GM12801 (cell line): ENCODE measurements around the gene KCNMA1.

ENCODE experiments used
- TF ChIP-seq, protein P1 (sequence below): IDR thresholded peaks from one replicate; pipeline ENCODE4 v1.5.1; 2011; ENCODE audit warnings: control low read depth; ENCODE audit not compliant: insufficient read length; ENCODE audit errors: extremely low read depth

Gene KCNMA1

DNA sequence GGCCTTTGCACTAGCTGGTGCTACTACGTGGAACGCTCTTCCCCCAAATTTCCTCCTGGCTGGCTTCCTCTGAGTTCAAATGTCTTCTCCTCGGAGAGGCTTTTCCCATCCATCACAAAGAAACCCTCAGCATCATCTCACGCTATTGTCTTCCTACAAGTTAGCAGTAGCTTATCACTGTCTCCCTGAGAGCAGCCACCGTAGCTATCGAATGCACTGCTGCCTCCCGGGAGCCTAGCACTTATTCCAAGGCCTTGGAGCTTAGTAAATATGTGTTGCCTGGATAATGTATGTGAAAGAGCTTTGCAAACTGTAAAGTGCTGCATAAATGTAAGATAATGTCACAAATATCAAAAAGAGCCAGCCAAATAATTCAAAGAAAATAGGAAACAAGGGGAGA lies 124.4 kb downstream of the KCNMA1 start:
- TF ChIP-seq, protein P1, sequence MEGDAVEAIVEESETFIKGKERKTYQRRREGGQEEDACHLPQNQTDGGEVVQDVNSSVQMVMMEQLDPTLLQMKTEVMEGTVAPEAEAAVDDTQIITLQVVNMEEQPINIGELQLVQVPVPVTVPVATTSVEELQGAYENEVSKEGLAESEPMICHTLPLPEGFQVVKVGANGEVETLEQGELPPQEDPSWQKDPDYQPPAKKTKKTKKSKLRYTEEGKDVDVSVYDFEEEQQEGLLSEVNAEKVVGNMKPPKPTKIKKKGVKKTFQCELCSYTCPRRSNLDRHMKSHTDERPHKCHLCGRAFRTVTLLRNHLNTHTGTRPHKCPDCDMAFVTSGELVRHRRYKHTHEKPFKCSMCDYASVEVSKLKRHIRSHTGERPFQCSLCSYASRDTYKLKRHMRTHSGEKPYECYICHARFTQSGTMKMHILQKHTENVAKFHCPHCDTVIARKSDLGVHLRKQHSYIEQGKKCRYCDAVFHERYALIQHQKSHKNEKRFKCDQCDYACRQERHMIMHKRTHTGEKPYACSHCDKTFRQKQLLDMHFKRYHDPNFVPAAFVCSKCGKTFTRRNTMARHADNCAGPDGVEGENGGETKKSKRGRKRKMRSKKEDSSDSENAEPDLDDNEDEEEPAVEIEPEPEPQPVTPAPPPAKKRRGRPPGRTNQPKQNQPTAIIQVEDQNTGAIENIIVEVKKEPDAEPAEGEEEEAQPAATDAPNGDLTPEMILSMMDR = no peak

DNA sequence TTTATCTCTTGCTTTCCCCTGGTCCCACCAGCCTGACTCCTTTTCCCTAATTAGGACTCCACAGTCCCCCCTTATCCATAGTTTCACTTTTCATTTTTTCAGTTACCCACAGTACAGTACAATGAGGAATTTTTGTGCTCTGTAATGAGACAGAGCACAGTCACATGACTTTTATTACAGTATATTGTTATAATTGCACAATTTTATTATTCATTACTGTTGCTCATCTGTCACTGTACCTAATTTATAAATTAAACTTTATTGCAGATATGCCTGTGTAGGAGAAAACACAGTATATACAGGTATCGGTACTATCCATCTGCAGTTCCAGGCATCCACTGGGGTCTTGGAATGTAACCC lies 125.4 kb downstream of the KCNMA1 start:
- TF ChIP-seq, protein P1 = no peak

DNA sequence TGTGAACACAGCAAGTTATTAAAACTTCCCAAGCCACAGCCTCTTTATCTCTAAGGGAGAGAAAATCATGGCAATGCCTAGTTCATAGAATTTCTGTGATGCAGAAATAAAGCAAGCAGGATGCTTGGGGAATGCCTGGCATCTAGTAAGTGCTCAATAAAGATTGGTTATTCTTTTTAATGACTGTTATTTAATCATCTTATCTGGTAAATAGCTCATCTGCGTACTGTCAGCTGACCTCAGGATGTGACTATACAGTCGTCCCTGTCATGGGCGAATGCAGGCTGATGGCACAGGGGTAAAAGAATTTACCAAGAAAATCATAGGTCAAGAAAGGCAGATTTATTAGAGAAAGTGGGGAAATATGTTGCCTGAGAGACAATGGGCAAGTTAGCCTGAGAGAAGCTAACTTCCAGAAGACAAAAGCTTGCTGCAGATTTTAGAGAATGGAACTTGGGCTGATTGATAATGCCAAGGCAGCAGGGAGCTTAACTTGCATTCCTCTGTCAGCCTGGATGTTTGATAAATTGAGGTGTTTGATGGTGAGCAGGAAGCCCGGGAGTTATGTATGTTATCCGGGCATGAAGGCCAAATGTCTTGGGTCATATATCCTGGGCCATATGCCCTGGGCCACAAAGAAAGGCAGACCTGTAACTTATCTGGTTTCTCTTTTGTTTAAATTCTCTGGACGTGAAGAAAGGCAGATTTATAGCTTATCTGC lies 126.0 kb downstream of the KCNMA1 start:
- TF ChIP-seq, protein P1 = no peak

DNA sequence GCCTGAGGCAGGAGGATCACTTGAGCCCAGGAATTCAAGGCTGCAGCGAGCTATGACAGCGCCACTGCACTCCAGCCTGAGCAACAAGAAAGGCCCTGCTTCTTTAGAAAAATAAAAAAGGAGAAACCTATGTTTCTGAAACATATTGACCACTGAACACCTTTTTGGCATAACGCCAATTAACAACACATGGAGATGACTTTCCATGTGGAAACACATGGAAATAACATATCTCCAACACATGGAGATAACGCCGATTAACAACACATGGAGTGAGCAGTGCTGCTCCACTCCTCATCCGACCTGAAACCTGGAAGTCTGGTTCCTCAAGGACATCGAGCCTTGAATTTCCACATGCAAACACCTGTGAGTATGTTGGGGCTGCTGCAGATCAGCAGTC lies 126.9 kb downstream of the KCNMA1 start:
- TF ChIP-seq, protein P1 = no peak

DNA sequence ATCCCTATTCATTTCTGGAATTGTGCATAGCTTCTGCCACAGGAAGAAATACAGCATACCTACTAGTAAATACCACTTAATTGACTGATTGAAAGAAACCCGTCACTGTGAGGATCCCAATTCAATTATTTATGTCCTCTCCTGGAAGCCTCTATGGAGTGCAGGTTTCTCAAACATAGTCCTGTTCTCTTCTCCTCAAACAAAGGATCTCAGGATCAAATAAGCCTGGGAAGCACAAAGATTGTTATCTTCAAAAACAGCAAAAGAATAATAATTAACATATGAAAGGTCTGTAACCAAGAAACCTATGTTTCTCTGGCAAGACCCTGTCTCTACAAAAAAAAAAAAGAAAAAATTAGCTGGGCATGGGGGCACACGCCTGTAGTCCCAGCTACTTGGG lies 127.3 kb downstream of the KCNMA1 start:
- TF ChIP-seq, protein P1 = no peak

DNA sequence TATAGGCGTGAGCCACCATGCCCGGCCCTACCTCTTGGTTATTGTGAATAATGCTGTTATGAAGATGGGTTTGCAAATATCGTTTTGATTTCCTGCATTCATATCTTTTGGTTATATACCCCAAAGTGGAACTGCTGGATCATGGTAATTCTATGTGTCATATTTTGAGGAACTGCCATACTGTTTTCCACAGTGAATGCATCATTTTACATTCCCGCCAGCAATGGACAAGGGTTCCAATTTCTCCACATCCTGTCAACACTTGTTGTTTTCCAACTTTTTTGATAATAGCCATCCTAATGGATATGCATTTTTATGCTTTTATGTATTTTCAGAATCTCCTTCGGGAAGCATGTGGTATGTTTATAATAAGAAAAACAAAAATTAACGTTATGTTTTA lies 128.2 kb downstream of the KCNMA1 start:
- TF ChIP-seq, protein P1 = no peak

DNA sequence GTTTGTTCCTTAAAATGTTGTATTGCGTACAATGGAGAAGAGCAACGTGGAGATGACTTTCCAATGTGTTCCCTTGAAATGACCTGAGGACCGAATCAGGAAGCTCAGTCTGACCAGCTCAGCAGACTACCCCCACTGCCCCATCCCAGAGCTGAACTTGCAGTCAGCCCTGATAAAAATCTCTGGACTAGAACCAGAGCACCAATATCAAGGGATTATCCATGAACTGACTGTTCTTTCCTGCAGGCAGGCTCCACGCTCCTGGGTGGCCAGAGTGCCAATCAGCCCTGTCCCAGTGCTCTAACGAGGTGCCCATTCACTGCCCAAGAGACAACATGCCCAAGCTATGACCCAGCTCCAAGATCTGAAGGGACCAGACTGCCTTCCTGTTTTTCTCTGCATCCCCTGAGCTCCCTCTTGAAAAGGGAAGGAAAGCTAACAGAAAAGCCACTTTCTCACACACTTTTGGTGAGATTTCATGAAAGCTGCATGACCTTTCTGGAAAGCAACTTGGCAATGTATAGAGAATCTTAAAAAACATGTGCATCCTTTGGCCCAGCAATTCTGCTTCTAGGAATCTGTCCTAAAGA lies 130.2 kb downstream of the KCNMA1 start:
- TF ChIP-seq, protein P1 = no peak
